ENCODE data around the gene SERPINB11. TPM values are rescaled to one million over a fixed set of nuclear protein-coding genes. Genes with fewer than 3 reads are reported as not detected.

Gene SERPINB11
- total and polyA plus RNA-seq, 7 donors, result not detected

DNA sequence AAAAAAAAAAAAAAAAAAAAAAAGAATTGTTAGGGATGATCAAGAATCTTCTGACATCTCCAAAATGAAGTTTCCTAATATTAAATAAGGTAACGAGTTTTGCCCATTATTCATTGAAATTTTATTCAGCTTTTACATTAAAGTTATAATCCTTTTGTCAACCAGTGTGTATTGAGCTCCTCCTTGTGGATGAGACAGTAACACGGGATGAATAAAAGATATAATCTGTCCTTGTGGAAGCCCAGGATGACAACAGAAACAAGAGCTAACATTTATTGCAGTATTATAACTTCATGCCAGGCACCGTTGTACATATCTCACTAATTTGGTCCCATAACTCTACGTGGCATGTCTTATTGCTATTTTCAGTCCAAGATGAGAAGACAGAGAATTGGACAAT, 39.0 kb downstream of the SERPINB11 start:
- H3K4me1 ChIP-seq, result no peaks in the 10 kb centered on the region
- H3K27me3 ChIP-seq (ENCODE audit: insufficient read depth in 3 of 3, low read length in 2 of 3), result no peaks in the 10 kb centered on the region
- no peaks in the 10 kb centered on the region for H3K36me3 ChIP-seq (ENCODE audit: insufficient read depth in 1 of 2, low read depth in 1 of 2)
- H3K9me3 ChIP-seq, result no peaks in the 10 kb centered on the region
- ATAC-seq (no peak), DNase-seq (no peak)
- H3K4me3 ChIP-seq, result no peak overlapping the region
- TF ChIP-seq, protein P1, sequence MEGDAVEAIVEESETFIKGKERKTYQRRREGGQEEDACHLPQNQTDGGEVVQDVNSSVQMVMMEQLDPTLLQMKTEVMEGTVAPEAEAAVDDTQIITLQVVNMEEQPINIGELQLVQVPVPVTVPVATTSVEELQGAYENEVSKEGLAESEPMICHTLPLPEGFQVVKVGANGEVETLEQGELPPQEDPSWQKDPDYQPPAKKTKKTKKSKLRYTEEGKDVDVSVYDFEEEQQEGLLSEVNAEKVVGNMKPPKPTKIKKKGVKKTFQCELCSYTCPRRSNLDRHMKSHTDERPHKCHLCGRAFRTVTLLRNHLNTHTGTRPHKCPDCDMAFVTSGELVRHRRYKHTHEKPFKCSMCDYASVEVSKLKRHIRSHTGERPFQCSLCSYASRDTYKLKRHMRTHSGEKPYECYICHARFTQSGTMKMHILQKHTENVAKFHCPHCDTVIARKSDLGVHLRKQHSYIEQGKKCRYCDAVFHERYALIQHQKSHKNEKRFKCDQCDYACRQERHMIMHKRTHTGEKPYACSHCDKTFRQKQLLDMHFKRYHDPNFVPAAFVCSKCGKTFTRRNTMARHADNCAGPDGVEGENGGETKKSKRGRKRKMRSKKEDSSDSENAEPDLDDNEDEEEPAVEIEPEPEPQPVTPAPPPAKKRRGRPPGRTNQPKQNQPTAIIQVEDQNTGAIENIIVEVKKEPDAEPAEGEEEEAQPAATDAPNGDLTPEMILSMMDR (IDR thresholded peaks at IDR 0.05), result no peak
- intact Hi-C loops (cut with DNase I), result no loop called here
- WGBS, 3 donors, result 61 to 66% (median 63%) methylated on average over 4 of the region's 4 CpGs
- no peak overlapping the region for H3K27ac ChIP-seq

DNA sequence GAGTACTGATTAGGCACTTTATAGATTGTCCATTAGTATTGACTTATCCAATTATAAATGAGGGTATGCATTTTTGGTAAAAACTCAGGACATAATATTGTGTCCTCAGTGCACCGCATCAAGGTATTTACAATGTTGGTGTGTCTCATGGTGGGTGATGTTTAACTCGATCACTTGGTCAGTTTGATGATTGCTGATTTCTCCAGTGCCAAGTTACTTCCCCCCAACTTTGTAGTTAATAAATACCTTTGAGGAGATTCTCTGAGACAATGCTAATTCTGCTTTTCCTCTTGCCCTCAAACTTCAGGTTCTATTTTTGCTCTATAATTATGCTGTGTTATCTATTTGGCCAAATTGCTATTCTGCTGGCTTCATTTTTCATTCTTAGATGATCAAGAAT, 44.2 kb downstream of the SERPINB11 start:
- H3K4me3 ChIP-seq, result no peak overlapping the region
- H3K36me3 ChIP-seq (ENCODE audit: insufficient read depth in 1 of 2, low read depth in 1 of 2), result no peaks in the 10 kb centered on the region
- DNase-seq, result no peak
- H3K4me1 ChIP-seq, result no peaks in the 10 kb centered on the region
- TF ChIP-seq, protein P1 (IDR thresholded peaks at IDR 0.05), result no peak
- intact Hi-C loops (cut with DNase I), result no loop called here
- H3K27me3 ChIP-seq (ENCODE audit: insufficient read depth in 3 of 3, low read length in 2 of 3), result no peaks in the 10 kb centered on the region
- no peak for ATAC-seq
- no peaks in the 10 kb centered on the region for H3K9me3 ChIP-seq
- no peak overlapping the region for H3K27ac ChIP-seq
- WGBS, 3 donors, result 87 to 94% (median 92%) methylated on average over 2 of the region's 2 CpGs

DNA sequence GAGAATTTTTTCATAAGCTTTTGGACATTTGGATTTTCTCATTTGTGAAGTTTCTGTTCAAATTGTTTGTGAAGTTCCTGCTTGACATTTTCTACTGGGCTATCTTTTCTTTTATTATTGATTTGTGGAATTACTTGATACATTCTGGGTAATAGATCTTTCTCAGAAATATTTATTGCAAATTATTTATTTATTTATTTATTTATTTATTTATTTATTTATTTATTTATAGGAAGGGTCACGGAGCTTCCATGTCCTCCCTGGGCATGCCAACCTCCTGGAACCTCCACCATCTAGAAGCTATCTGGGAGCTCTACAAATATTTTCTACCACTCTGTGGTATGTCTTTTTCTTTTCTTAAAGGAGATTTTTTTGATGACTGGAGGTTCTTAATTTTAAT, 46.7 kb downstream of the SERPINB11 start:
- Histone ChIP-seq H3K4me1 (no peaks in the 10 kb centered on the region), H3K27ac (no peak overlapping the region), H3K27me3 (ENCODE audit: insufficient read depth in 3 of 3, low read length in 2 of 3) (no peaks in the 10 kb centered on the region), H3K9me3 (no peaks in the 10 kb centered on the region), H3K36me3 (ENCODE audit: insufficient read depth in 1 of 2, low read depth in 1 of 2) (no peaks in the 10 kb centered on the region), H3K4me3 (no peak overlapping the region)
- DNase-seq, result no peak
- intact Hi-C loops (cut with DNase I), result no loop called here
- ATAC-seq, result no peak
- WGBS, 3 donors, result 65 to 75% (median 71%) methylated on average over 1 of the region's 1 CpG
- TF ChIP-seq, protein P1 (IDR thresholded peaks at IDR 0.05), result no peak

DNA sequence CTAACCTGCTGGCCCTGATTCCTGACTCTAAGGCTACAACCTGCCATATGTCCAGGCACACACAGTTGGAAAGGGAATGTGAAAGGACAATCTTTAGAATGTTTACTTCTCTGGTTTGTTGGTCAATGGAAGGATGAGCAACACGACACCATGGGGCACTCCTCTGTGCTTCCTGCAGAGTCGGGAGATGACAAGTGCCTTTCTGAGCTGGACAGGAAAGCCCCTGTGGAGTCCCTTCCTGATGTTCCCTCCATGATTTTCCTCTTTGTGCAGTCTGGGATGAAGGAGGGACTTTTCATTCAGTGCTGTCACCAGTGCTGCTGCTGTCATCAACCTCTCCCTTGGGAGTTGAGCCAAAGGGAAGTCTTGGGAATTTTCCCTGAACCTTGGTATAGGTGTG, 49.9 kb downstream of the SERPINB11 start:
- 57 to 71% (median 58%) methylated on average over 2 of the region's 2 CpGs for WGBS, 3 donors
- no peaks in the 10 kb centered on the region for H3K27me3 ChIP-seq (ENCODE audit: insufficient read depth in 3 of 3, low read length in 2 of 3)
- ATAC-seq, result no peak

DNA sequence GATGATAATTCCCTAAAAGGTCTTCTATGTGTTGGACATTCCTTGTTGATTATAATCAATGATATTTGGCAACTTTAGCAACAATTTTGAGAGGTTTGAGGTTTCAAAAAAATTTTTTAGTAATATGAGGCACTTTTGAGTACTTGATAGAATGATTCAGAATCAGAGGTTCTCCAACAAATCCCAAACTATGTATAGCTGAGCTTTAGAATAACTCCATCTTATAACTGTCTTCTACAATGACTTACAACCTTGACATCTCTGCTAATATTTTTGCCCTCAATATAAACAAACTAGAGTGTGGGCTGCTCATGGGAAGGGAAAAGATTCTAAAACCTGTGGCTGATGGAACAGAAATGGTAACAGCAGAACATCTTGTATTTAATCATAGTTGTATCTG, 50.9 kb downstream of the SERPINB11 start:
- TF ChIP-seq, protein P1 (IDR thresholded peaks at IDR 0.05), result no peak
- no peak overlapping the region for H3K27ac ChIP-seq
- DNase-seq, result no peak
- H3K9me3 ChIP-seq, result no peaks in the 10 kb centered on the region
- H3K36me3 ChIP-seq (ENCODE audit: insufficient read depth in 1 of 2, low read depth in 1 of 2), result no peaks in the 10 kb centered on the region
- intact Hi-C loops (cut with DNase I), result no loop called here
- H3K4me1 ChIP-seq, result no peaks in the 10 kb centered on the region
- no peaks in the 10 kb centered on the region for H3K27me3 ChIP-seq (ENCODE audit: insufficient read depth in 3 of 3, low read length in 2 of 3)
- no peak overlapping the region for H3K4me3 ChIP-seq
- no peak for ATAC-seq

More for the DNA sequence above, 49.9 kb downstream of the SERPINB11 start:
- H3K4me3 ChIP-seq, result no peak overlapping the region
- no peaks in the 10 kb centered on the region for H3K9me3 ChIP-seq
- intact Hi-C loops (cut with DNase I), result no loop called here
- H3K27ac ChIP-seq, result no peak overlapping the region
- TF ChIP-seq, protein P1 (IDR thresholded peaks at IDR 0.05), result no peak
- DNase-seq, result no peak
- H3K4me1 ChIP-seq, result no peaks in the 10 kb centered on the region
- H3K36me3 ChIP-seq (ENCODE audit: insufficient read depth in 1 of 2, low read depth in 1 of 2), result no peaks in the 10 kb centered on the region
